ENCODE data around the gene COL6A6.

- TF ChIP-seq EZH2 (IDR thresholded peaks at IDR 0.05; ENCODE audit: insufficient read depth, poor library complexity, severe bottlenecking) (no peak), EZH2phosphoT487 (IDR thresholded peaks at IDR 0.05; ENCODE audit: insufficient read depth, low read depth) (no peak)
These were observed 625 bp downstream of the COL6A6 start for GRCh38 chr3:130517602-130518001.

Data from GM23248 (cell line).